GM23338 (cell line): ENCODE results near the gene C14orf93. TPM values are rescaled to one million over a fixed set of nuclear protein-coding genes. Genes with fewer than 3 reads are reported as not detected.

Experiments used
- ATAC-seq: fragments of 200-7000 bp; cut with Tn5 transposase; 3 replicates; pipeline ENCODE4 v1.9.1; 2020
- DNase-seq: peaks from one replicate; pipeline ENCODE4 v3.0.0-alpha.2; 2015; ENCODE audit warnings: low spot score
- H2AFZ ChIP-seq: fragments of 200-600 bp; sonication (generic); 2 replicates; pipeline ENCODE4 v1.8.0; 2016; ENCODE audit warnings: antibody characterized with exemption, mild to moderate bottlenecking, moderate library complexity
- H3F3A ChIP-seq: fragments of 200-600 bp; sonication (generic); replicated peaks from 2 replicates; pipeline ENCODE4 v1.8.0; 2017; ENCODE audit warnings: antibody characterized with exemption, mixed run types, low read depth
- H3K27ac ChIP-seq: fragments of 200-600 bp; sonication (generic); 2 replicates; pipeline ENCODE4 v1.6.1; 2016; ENCODE audit warnings: low read depth
- H3K27me3 ChIP-seq: fragments of 200-600 bp; sonication (generic); 2 replicates; pipeline ENCODE4 v1.8.0; 2016; ENCODE audit warnings: mild to moderate bottlenecking, mixed run types, moderate library complexity; ENCODE audit not compliant: insufficient read depth
- H3K36me3 ChIP-seq: fragments of 200-600 bp; sonication (generic); 2 replicates; pipeline ENCODE4 v1.8.0; 2016; ENCODE audit warnings: mild to moderate bottlenecking; ENCODE audit not compliant: insufficient read depth
- H3K4me1 ChIP-seq: fragments of 200-600 bp; sonication (generic); 2 replicates; pipeline ENCODE4 v1.8.0; 2016; ENCODE audit warnings: mild to moderate bottlenecking, moderate library complexity; ENCODE audit not compliant: insufficient read depth
- H3K4me2 ChIP-seq: fragments of 200-600 bp; sonication (generic); 2 replicates; pipeline ENCODE4 v1.7.1; 2017; ENCODE audit warnings: mixed run types
- H3K4me3 ChIP-seq: fragments of 200-600 bp; sonication (generic); 2 replicates; pipeline ENCODE4 v1.6.1; 2016; ENCODE audit warnings: mixed run types
- H3K79me2 ChIP-seq: fragments of 200-600 bp; sonication (generic); replicated peaks from 2 replicates; pipeline ENCODE4 v1.8.0; 2017; ENCODE audit warnings: mild to moderate bottlenecking; ENCODE audit not compliant: insufficient read depth
- H3K9me2 ChIP-seq: fragments of 200-600 bp; sonication (generic); 2 replicates; pipeline ENCODE4 v1.8.0; 2017; ENCODE audit not compliant: insufficient read depth
- H4K20me1 ChIP-seq: fragments of 200-600 bp; sonication (generic); replicated peaks from 2 replicates; pipeline ENCODE4 v1.8.0; 2017; ENCODE audit warnings: mild to moderate bottlenecking; ENCODE audit not compliant: insufficient read depth
- H3K27ac Mint-ChIP-seq: 2 replicates; pipeline ENCODE4 v1.8.0; 2020; ENCODE audit warnings: inconsistent platforms, mild to moderate bottlenecking, moderate library complexity, mixed read lengths
- H3K27me3 Mint-ChIP-seq: 3 replicates; pipeline ENCODE4 v1.8.0; 2022; ENCODE audit warnings: low read depth, mild to moderate bottlenecking, moderate library complexity, mixed read lengths, inconsistent platforms; ENCODE audit not compliant: insufficient read depth, poor library complexity
- H3K36me3 Mint-ChIP-seq: 3 replicates; pipeline ENCODE4 v1.8.0; 2021; ENCODE audit warnings: low read depth, mild to moderate bottlenecking, inconsistent platforms, moderate library complexity, mixed read lengths
- H3K4me1 Mint-ChIP-seq: 3 replicates; pipeline ENCODE4 v1.8.0; 2020; ENCODE audit warnings: mild to moderate bottlenecking, inconsistent platforms, mixed read lengths
- H3K4me3 Mint-ChIP-seq: 3 replicates; pipeline ENCODE4 v1.8.0; 2021; ENCODE audit warnings: moderate library complexity, mild to moderate bottlenecking, inconsistent platforms, mixed read lengths
- H3K9me3 Mint-ChIP-seq: 3 replicates; pipeline ENCODE4 v1.8.0; 2020; ENCODE audit warnings: moderate library complexity, mild to moderate bottlenecking, inconsistent platforms, mixed read lengths
- CREB1 ChIP-seq: fragments of 250-450 bp; sonication (Bioruptor Pico); IDR thresholded peaks from 2 replicates; pipeline ENCODE4 v1.5.0; 2020; ENCODE audit warnings: low read depth, mild to moderate bottlenecking, moderate library complexity
- CTCF ChIP-seq, 2 experiments: fragments of 200-600 bp in 1 of 2; sonication (generic) in 1 of 2; conservative IDR thresholded peaks; 2 replicates each; pipeline versions ENCODE4 v1.5.1 to v1.6.1; 2016 to 2017; ENCODE audit warnings: antibody characterized with exemption in 2 of 2, low read depth in 2 of 2, mild to moderate bottlenecking in 2 of 2, moderate library complexity in 1 of 2
- ETS1 ChIP-seq: IDR thresholded peaks from 2 replicates; pipeline ENCODE4 v1.6.1; 2016; ENCODE audit warnings: antibody characterized with exemption
- EZH2 ChIP-seq: fragments of 200-600 bp; sonication (generic); IDR thresholded peaks from one replicate; pipeline ENCODE4 v1.8.0; 2017; ENCODE audit warnings: antibody characterized with exemption, mild to moderate bottlenecking, low read depth; ENCODE audit not compliant: unreplicated experiment
- EZH2phosphoT487 ChIP-seq: fragments of 200-600 bp; sonication (generic); IDR thresholded peaks from one replicate; pipeline ENCODE4 v1.8.1; 2018; ENCODE audit warnings: antibody characterized with exemption; ENCODE audit not compliant: unreplicated experiment
- JUNB ChIP-seq: IDR thresholded peaks from one replicate; pipeline ENCODE4 v1.6.1; 2016; ENCODE audit warnings: antibody characterized with exemption; ENCODE audit not compliant: unreplicated experiment
- NANOG ChIP-seq: IDR thresholded peaks from 2 replicates; pipeline ENCODE4 v1.6.1; 2016; ENCODE audit warnings: antibody characterized with exemption, borderline replicate concordance
- POLR2AphosphoS5 ChIP-seq: IDR thresholded peaks from 2 replicates; pipeline ENCODE4 v1.6.1; 2016; ENCODE audit warnings: antibody characterized with exemption, low read depth
- REST ChIP-seq: IDR thresholded peaks from one replicate; pipeline ENCODE4 v1.6.1; 2018; ENCODE audit warnings: antibody characterized with exemption; ENCODE audit not compliant: unreplicated experiment
- STAT1 ChIP-seq: IDR thresholded peaks from one replicate; pipeline ENCODE4 v1.6.1; 2016; ENCODE audit warnings: antibody characterized with exemption; ENCODE audit not compliant: unreplicated experiment
- ZNF114 ChIP-seq: fragments of 250-450 bp; sonication (Bioruptor Pico); IDR thresholded peaks from 2 replicates; pipeline ENCODE4 v1.5.0; 2020; ENCODE audit warnings: mild to moderate bottlenecking, moderate library complexity
- ZNF331 ChIP-seq: fragments of 250-450 bp; sonication (Bioruptor Pico); IDR thresholded peaks from 2 replicates; pipeline ENCODE4 v1.5.0; 2020; ENCODE audit warnings: low read depth, mild to moderate bottlenecking, moderate library complexity
- ZNF462 ChIP-seq: fragments of 250-450 bp; sonication (Bioruptor Pico); IDR thresholded peaks from 2 replicates; pipeline ENCODE4 v1.5.0; 2020; ENCODE audit warnings: mild to moderate bottlenecking, moderate library complexity
- polyA plus RNA-seq: library from polyadenylated mRNA; unstranded; fragments of >200 nt; fragmentation: Nextera tagmentation; extraction: Ambion mirVana; gene quantifications from 2 replicates; pipeline ENCODE4 v1.2.1, GENCODE V29; 2016
- total RNA-seq: library from RNA; depleted of rRNA; stranded (reverse); fragments of >200 nt; shearing (Covaris generic); gene quantifications from 2 replicates; pipeline ENCODE4 v1.2.3, GENCODE V29; 2014

C14orf93 gene
- total and polyA plus RNA-seq, 2 experiments from 2014 or later = 3.5 to 11.7 TPM

- H2AFZ ChIP-seq = no peak overlapping the region
- 0 out of 2 replicates have a peak, but pooled peaks cover 4% of the 10 kb centered on the region for H3K9me2 ChIP-seq
- no peak overlapping the region for H3K27ac ChIP-seq
- H3F3A ChIP-seq = peaks cover 18% of the 10 kb centered on the region
- peaks cover 19% of the 10 kb centered on the region for H3K4me1 Mint-ChIP-seq
- H4K20me1 ChIP-seq = peaks cover 7% of the 10 kb centered on the region; the same call in 1 of the 2 replicates
- no peak overlapping the region for H3K4me3 Mint-ChIP-seq
- DNase-seq (no peak), ATAC-seq (no peak)
- H3K27me3 ChIP-seq = no peaks in the 10 kb centered on the region
- TF ChIP-seq NANOG (no peak), ZNF462 (CRISPR knock-in tag) (no peak), REST (no peak), ETS1 (no peak), POLR2AphosphoS5 (no peak), ZNF114 (CRISPR knock-in tag) (no peak), JUNB (no peak), CTCF (conservative IDR thresholded peaks at IDR 0.05; ENCODE audit: low read depth in 2 of 2) (no peak), ZNF331 (CRISPR knock-in tag) (no peak), STAT1 (no peak), EZH2phosphoT487 (no peak), CREB1 (CRISPR knock-in tag) (no peak), EZH2 (no peak)
- H3K4me1 ChIP-seq = peaks cover 11% of the 10 kb centered on the region
- no peaks in the 10 kb centered on the region for H3K27me3 Mint-ChIP-seq
- H3K4me2 ChIP-seq = no peak overlapping the region
- H3K36me3 ChIP-seq = peaks cover 58% of the 10 kb centered on the region
- peaks cover 67% of the 10 kb centered on the region for H3K36me3 Mint-ChIP-seq
- H3K9me3 Mint-ChIP-seq = no peaks in the 10 kb centered on the region
- H3K4me3 ChIP-seq = no peak overlapping the region
- H3K27ac Mint-ChIP-seq = no peak overlapping the region
- peaks cover 57% of the 10 kb centered on the region for H3K79me2 ChIP-seq
Observed at GRCh38 chr14:23030936-23031335, 21.0 kb upstream of the C14orf93 start.
